GM23338 (cell line): ENCODE results near the gene SPTLC2. TPM values are rescaled to one million over a fixed set of nuclear protein-coding genes. Genes with fewer than 3 reads are reported as not detected.

Experiments used
- ATAC-seq: fragments of 200-7000 bp; cut with Tn5 transposase; 3 replicates; pipeline ENCODE4 v1.9.1; 2020
- DNase-seq: peaks from one replicate; pipeline ENCODE4 v3.0.0-alpha.2; 2015; ENCODE audit warnings: low spot score
- H2AFZ ChIP-seq: fragments of 200-600 bp; sonication (generic); 2 replicates; pipeline ENCODE4 v1.8.0; 2016; ENCODE audit warnings: antibody characterized with exemption, mild to moderate bottlenecking, moderate library complexity
- H3F3A ChIP-seq: fragments of 200-600 bp; sonication (generic); replicated peaks from 2 replicates; pipeline ENCODE4 v1.8.0; 2017; ENCODE audit warnings: antibody characterized with exemption, mixed run types, low read depth
- H3K27ac ChIP-seq: fragments of 200-600 bp; sonication (generic); 2 replicates; pipeline ENCODE4 v1.6.1; 2016; ENCODE audit warnings: low read depth
- H3K27me3 ChIP-seq: fragments of 200-600 bp; sonication (generic); 2 replicates; pipeline ENCODE4 v1.8.0; 2016; ENCODE audit warnings: mild to moderate bottlenecking, mixed run types, moderate library complexity; ENCODE audit not compliant: insufficient read depth
- H3K36me3 ChIP-seq: fragments of 200-600 bp; sonication (generic); 2 replicates; pipeline ENCODE4 v1.8.0; 2016; ENCODE audit warnings: mild to moderate bottlenecking; ENCODE audit not compliant: insufficient read depth
- H3K4me1 ChIP-seq: fragments of 200-600 bp; sonication (generic); 2 replicates; pipeline ENCODE4 v1.8.0; 2016; ENCODE audit warnings: mild to moderate bottlenecking, moderate library complexity; ENCODE audit not compliant: insufficient read depth
- H3K4me2 ChIP-seq: fragments of 200-600 bp; sonication (generic); 2 replicates; pipeline ENCODE4 v1.7.1; 2017; ENCODE audit warnings: mixed run types
- H3K4me3 ChIP-seq: fragments of 200-600 bp; sonication (generic); 2 replicates; pipeline ENCODE4 v1.6.1; 2016; ENCODE audit warnings: mixed run types
- H3K79me2 ChIP-seq: fragments of 200-600 bp; sonication (generic); replicated peaks from 2 replicates; pipeline ENCODE4 v1.8.0; 2017; ENCODE audit warnings: mild to moderate bottlenecking; ENCODE audit not compliant: insufficient read depth
- H3K9me2 ChIP-seq: fragments of 200-600 bp; sonication (generic); 2 replicates; pipeline ENCODE4 v1.8.0; 2017; ENCODE audit not compliant: insufficient read depth
- H4K20me1 ChIP-seq: fragments of 200-600 bp; sonication (generic); replicated peaks from 2 replicates; pipeline ENCODE4 v1.8.0; 2017; ENCODE audit warnings: mild to moderate bottlenecking; ENCODE audit not compliant: insufficient read depth
- H3K27ac Mint-ChIP-seq: 2 replicates; pipeline ENCODE4 v1.8.0; 2020; ENCODE audit warnings: inconsistent platforms, mild to moderate bottlenecking, moderate library complexity, mixed read lengths
- H3K27me3 Mint-ChIP-seq: 3 replicates; pipeline ENCODE4 v1.8.0; 2022; ENCODE audit warnings: low read depth, mild to moderate bottlenecking, moderate library complexity, mixed read lengths, inconsistent platforms; ENCODE audit not compliant: insufficient read depth, poor library complexity
- H3K36me3 Mint-ChIP-seq: 3 replicates; pipeline ENCODE4 v1.8.0; 2021; ENCODE audit warnings: low read depth, mild to moderate bottlenecking, inconsistent platforms, moderate library complexity, mixed read lengths
- H3K4me1 Mint-ChIP-seq: 3 replicates; pipeline ENCODE4 v1.8.0; 2020; ENCODE audit warnings: mild to moderate bottlenecking, inconsistent platforms, mixed read lengths
- H3K4me3 Mint-ChIP-seq: 3 replicates; pipeline ENCODE4 v1.8.0; 2021; ENCODE audit warnings: moderate library complexity, mild to moderate bottlenecking, inconsistent platforms, mixed read lengths
- H3K9me3 Mint-ChIP-seq: 3 replicates; pipeline ENCODE4 v1.8.0; 2020; ENCODE audit warnings: moderate library complexity, mild to moderate bottlenecking, inconsistent platforms, mixed read lengths
- CREB1 ChIP-seq: fragments of 250-450 bp; sonication (Bioruptor Pico); IDR thresholded peaks from 2 replicates; pipeline ENCODE4 v1.5.0; 2020; ENCODE audit warnings: low read depth, mild to moderate bottlenecking, moderate library complexity
- EZH2phosphoT487 ChIP-seq: fragments of 200-600 bp; sonication (generic); IDR thresholded peaks from one replicate; pipeline ENCODE4 v1.8.1; 2018; ENCODE audit warnings: antibody characterized with exemption; ENCODE audit not compliant: unreplicated experiment
- JUNB ChIP-seq: IDR thresholded peaks from one replicate; pipeline ENCODE4 v1.6.1; 2016; ENCODE audit warnings: antibody characterized with exemption; ENCODE audit not compliant: unreplicated experiment
- NANOG ChIP-seq: IDR thresholded peaks from 2 replicates; pipeline ENCODE4 v1.6.1; 2016; ENCODE audit warnings: antibody characterized with exemption, borderline replicate concordance
- POLR2AphosphoS5 ChIP-seq: IDR thresholded peaks from 2 replicates; pipeline ENCODE4 v1.6.1; 2016; ENCODE audit warnings: antibody characterized with exemption, low read depth
- STAT1 ChIP-seq: IDR thresholded peaks from one replicate; pipeline ENCODE4 v1.6.1; 2016; ENCODE audit warnings: antibody characterized with exemption; ENCODE audit not compliant: unreplicated experiment
- ZNF114 ChIP-seq: fragments of 250-450 bp; sonication (Bioruptor Pico); IDR thresholded peaks from 2 replicates; pipeline ENCODE4 v1.5.0; 2020; ENCODE audit warnings: mild to moderate bottlenecking, moderate library complexity
- ZNF331 ChIP-seq: fragments of 250-450 bp; sonication (Bioruptor Pico); IDR thresholded peaks from 2 replicates; pipeline ENCODE4 v1.5.0; 2020; ENCODE audit warnings: low read depth, mild to moderate bottlenecking, moderate library complexity
- polyA plus RNA-seq: library from polyadenylated mRNA; unstranded; fragments of >200 nt; fragmentation: Nextera tagmentation; extraction: Ambion mirVana; gene quantifications from 2 replicates; pipeline ENCODE4 v1.2.1, GENCODE V29; 2016
- total RNA-seq: library from RNA; depleted of rRNA; stranded (reverse); fragments of >200 nt; shearing (Covaris generic); gene quantifications from 2 replicates; pipeline ENCODE4 v1.2.3, GENCODE V29; 2014
- TF ChIP-seq, protein P1 (sequence below), 2 experiments: fragments of 200-600 bp in 1 of 2; sonication (generic) in 1 of 2; conservative IDR thresholded peaks; 2 replicates each; pipeline versions ENCODE4 v1.5.1 to v1.6.1; 2016 to 2017; ENCODE audit warnings: antibody characterized with exemption in 2 of 2, low read depth in 2 of 2, mild to moderate bottlenecking in 2 of 2, moderate library complexity in 1 of 2
- TF ChIP-seq, protein P2 (sequence below): IDR thresholded peaks from 2 replicates; pipeline ENCODE4 v1.6.1; 2016; ENCODE audit warnings: antibody characterized with exemption

Gene SPTLC2
- total and polyA plus RNA-seq, 2 experiments from 2014 or later = 22.3 to 38.9 TPM

DNA sequence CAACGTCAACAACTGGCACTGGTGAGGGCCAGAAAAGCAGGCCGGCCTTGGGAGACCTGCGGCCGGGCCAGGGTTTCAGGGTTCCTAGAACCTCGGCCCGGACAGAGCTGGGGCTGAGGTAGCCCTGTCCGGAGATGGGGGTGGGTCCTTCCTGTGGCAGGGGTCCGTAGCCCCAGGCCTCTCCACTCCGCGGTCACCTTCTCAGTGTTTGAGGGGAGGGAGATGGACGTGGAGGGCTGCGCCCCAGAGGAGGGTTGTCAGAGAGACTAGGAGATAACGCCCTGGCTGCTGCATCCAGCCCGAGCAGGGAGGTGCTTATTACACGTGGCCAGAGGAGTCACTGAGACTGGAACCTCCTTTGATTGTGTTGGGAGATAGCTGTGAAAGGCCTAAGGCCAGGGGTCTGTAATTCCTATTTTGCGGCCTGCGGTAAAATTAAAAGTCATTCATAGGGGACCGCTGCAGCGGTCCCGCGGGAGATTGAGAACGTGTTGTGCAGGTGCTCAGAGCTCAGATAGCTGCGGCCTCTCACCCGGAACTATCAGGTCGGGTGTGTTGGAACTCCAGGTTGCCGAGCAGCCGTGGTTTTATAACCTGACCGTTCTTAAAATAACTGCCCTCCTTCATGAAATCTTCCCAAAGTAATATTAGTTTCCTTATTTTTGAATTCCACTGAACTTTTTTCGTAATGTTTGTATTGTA, 158.0 kb downstream of the SPTLC2 start:
- Histone ChIP-seq H3K27ac (no peak overlapping the region; the same call in 1 of the 2 replicates), H3K4me2 (peak overlapping the region; percentile 85), H3F3A (no peaks in the 10 kb centered on the region), H3K9me2 (no peaks in the 10 kb centered on the region), H2AFZ (peak overlapping the region; percentile 61; the same call in 1 of the 2 replicates), H3K79me2 (peaks cover 49% of the 10 kb centered on the region), H3K27me3 (no peaks in the 10 kb centered on the region), H3K4me3 (peak overlapping the region; percentile 80), H3K36me3 (peaks cover 37% of the 10 kb centered on the region), H4K20me1 (peaks cover 25% of the 10 kb centered on the region), H3K4me1 (peaks cover 5% of the 10 kb centered on the region)
- H3K27ac Mint-ChIP-seq = peak overlapping the region; percentile 100
- H3K27me3 Mint-ChIP-seq = peaks cover 12% of the 10 kb centered on the region
- H3K36me3 Mint-ChIP-seq = peaks cover 45% of the 10 kb centered on the region
- TF ChIP-seq EZH2phosphoT487 (no peak), JUNB (no peak), STAT1 (no peak), ZNF331 (CRISPR knock-in tag) (no peak), ZNF114 (CRISPR knock-in tag) (no peak)
- TF ChIP-seq, protein P1, sequence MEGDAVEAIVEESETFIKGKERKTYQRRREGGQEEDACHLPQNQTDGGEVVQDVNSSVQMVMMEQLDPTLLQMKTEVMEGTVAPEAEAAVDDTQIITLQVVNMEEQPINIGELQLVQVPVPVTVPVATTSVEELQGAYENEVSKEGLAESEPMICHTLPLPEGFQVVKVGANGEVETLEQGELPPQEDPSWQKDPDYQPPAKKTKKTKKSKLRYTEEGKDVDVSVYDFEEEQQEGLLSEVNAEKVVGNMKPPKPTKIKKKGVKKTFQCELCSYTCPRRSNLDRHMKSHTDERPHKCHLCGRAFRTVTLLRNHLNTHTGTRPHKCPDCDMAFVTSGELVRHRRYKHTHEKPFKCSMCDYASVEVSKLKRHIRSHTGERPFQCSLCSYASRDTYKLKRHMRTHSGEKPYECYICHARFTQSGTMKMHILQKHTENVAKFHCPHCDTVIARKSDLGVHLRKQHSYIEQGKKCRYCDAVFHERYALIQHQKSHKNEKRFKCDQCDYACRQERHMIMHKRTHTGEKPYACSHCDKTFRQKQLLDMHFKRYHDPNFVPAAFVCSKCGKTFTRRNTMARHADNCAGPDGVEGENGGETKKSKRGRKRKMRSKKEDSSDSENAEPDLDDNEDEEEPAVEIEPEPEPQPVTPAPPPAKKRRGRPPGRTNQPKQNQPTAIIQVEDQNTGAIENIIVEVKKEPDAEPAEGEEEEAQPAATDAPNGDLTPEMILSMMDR (conservative IDR thresholded peaks at IDR 0.05; ENCODE audit: low read depth in 2 of 2) = no peak
- DNase-seq (peak; percentile 65), ATAC-seq (peak; percentile 36)
- peak overlapping the region; percentile 99 for H3K4me3 Mint-ChIP-seq
- no peaks in the 10 kb centered on the region; the same call in 2 of the 3 replicates for H3K9me3 Mint-ChIP-seq
- H3K4me1 Mint-ChIP-seq = peaks cover 18% of the 10 kb centered on the region

GRCh38 chr14:77457522-77458248, 158.8 kb downstream of the SPTLC2 start, which contains the start of the genes AHSA1 and VIPAS39:
Gene AHSA1 (plus strand): TSS chr14:77458093. CDS start chr14:77458190, 97 bp downstream.
Gene VIPAS39 (minus strand): TSS chr14:77457601. CDS start chr14:77454102, 3,499 bp downstream.
- peaks cover 24% of the 10 kb centered on the region for H4K20me1 ChIP-seq
- Mint-ChIP-seq H3K27ac (peak within 1 kb of the TSS; percentile 100), H3K27me3 (peaks cover 12% of the 10 kb centered on the region), H3K36me3 (peaks cover 38% of the 10 kb centered on the region), H3K9me3 (no peaks in the 10 kb centered on the region; the same call in 2 of the 3 replicates), H3K4me1 (peaks cover 18% of the 10 kb centered on the region), H3K4me3 (peak within 1 kb of the TSS; percentile 99)
- peak within 1 kb of the TSS; percentile 90 for H3K4me2 ChIP-seq
- peaks cover 32% of the 10 kb centered on the region for H3K36me3 ChIP-seq
- peaks cover 5% of the 10 kb centered on the region for H3K4me1 ChIP-seq
- H3K27me3 ChIP-seq = no peaks in the 10 kb centered on the region
- TF ChIP-seq CREB1 (CRISPR knock-in tag) (peak; percentile 88), POLR2AphosphoS5 (peak; percentile 94), STAT1 (no peak), NANOG (peak; percentile 14; the same call in 1 of the 2 replicates), ZNF114 (CRISPR knock-in tag) (no peak)
- TF ChIP-seq, protein P2, sequence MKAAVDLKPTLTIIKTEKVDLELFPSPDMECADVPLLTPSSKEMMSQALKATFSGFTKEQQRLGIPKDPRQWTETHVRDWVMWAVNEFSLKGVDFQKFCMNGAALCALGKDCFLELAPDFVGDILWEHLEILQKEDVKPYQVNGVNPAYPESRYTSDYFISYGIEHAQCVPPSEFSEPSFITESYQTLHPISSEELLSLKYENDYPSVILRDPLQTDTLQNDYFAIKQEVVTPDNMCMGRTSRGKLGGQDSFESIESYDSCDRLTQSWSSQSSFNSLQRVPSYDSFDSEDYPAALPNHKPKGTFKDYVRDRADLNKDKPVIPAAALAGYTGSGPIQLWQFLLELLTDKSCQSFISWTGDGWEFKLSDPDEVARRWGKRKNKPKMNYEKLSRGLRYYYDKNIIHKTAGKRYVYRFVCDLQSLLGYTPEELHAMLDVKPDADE = peak; percentile 99
- TF ChIP-seq, protein P1 (conservative IDR thresholded peaks at IDR 0.05; ENCODE audit: low read depth in 2 of 2) = no peak
- H3K79me2 ChIP-seq = peaks cover 49% of the 10 kb centered on the region
- H3F3A ChIP-seq = no peaks in the 10 kb centered on the region
- peak; percentile 100 for DNase-seq
- peak within 1 kb of the TSS; percentile 80 for H3K4me3 ChIP-seq
- peak within 1 kb of the TSS; percentile 90 for H2AFZ ChIP-seq
- H3K27ac ChIP-seq = peak within 1 kb of the TSS; percentile 91
- ATAC-seq = peak; percentile 92
- H3K9me2 ChIP-seq = no peaks in the 10 kb centered on the region
